RWPE2 (cell line): ENCODE results near the gene SMYD3.

ENCODE experiments used
- ATAC-seq: fragments of 200-7000 bp; cut with Tn5 transposase; 3 replicates; pipeline ENCODE4 v1.9.1; 2021; ENCODE audit warnings: low read depth
- DNase-seq: peaks from one replicate; pipeline ENCODE4 v3.0.0-alpha.2; 2020; ENCODE audit warnings: low spot score
- H3K27ac ChIP-seq: fragments of 450-650 bp; 2 replicates; pipeline ENCODE4 v1.5.1; 2017; ENCODE audit warnings: mild to moderate bottlenecking; ENCODE audit not compliant: poor library complexity, severe bottlenecking
- H3K27me3 ChIP-seq: fragments of 250-450 bp; sonication (Bioruptor Pico); 2 replicates; pipeline ENCODE4 v1.5.1; 2021; ENCODE audit warnings: mild to moderate bottlenecking, moderate library complexity; ENCODE audit not compliant: insufficient read depth, poor library complexity, severe bottlenecking
- H3K36me3 ChIP-seq: fragments of 250-450 bp; sonication (Bioruptor Pico); 2 replicates; pipeline ENCODE4 v1.5.1; 2020; ENCODE audit warnings: low read depth, mild to moderate bottlenecking, moderate library complexity
- H3K4me1 ChIP-seq: fragments of 250-450 bp; sonication (Bioruptor Pico); 2 replicates; pipeline ENCODE4 v1.5.1; 2021; ENCODE audit warnings: mild to moderate bottlenecking, moderate library complexity; ENCODE audit not compliant: insufficient read depth, poor library complexity, severe bottlenecking
- H3K4me3 ChIP-seq: fragments of 250-450 bp; sonication (Bioruptor Pico); 2 replicates; pipeline ENCODE4 v1.5.1; 2021; ENCODE audit warnings: mild to moderate bottlenecking, moderate library complexity; ENCODE audit not compliant: severe bottlenecking
- H3K9me3 ChIP-seq: fragments of 250-450 bp; sonication (Bioruptor Pico); 2 replicates; pipeline ENCODE4 v1.5.1; 2021; ENCODE audit warnings: mild to moderate bottlenecking, moderate library complexity; ENCODE audit not compliant: severe bottlenecking
- TF ChIP-seq, protein P1 (sequence below): fragments of 450-650 bp; IDR thresholded peaks from one replicate; pipeline ENCODE4 v1.5.1; 2017; ENCODE audit warnings: mild to moderate bottlenecking, moderate library complexity; ENCODE audit not compliant: poor library complexity, severe bottlenecking

SMYD3 gene

DNA sequence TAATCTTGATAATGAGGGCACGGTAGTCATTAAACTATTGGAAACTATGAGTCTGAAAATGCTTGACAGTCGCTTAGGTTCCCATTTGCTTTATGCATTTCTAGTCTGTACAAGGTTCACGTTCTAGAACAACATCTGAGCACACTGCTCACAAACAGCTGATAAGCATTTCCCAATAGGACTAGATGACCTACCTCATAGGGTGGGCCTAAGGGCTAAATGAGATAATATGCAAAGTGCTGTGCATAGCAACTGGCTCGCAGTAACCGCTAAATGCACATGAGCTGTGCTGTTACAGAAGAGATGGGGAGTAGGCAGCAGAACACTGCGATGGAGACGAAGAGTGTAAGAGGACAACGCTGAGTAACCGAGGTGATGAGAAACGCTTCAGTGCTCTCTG, 628.0 kb downstream of the SMYD3 start:
- ATAC-seq (no peak), DNase-seq (no peak)
- Histone ChIP-seq H3K36me3 (no peaks in the 10 kb centered on the region), H3K9me3 (no peaks in the 10 kb centered on the region), H3K27me3 (no peaks in the 10 kb centered on the region), H3K27ac (no peak overlapping the region), H3K4me3 (no peak overlapping the region), H3K4me1 (peaks cover 10% of the 10 kb centered on the region)
- TF ChIP-seq, protein P1, sequence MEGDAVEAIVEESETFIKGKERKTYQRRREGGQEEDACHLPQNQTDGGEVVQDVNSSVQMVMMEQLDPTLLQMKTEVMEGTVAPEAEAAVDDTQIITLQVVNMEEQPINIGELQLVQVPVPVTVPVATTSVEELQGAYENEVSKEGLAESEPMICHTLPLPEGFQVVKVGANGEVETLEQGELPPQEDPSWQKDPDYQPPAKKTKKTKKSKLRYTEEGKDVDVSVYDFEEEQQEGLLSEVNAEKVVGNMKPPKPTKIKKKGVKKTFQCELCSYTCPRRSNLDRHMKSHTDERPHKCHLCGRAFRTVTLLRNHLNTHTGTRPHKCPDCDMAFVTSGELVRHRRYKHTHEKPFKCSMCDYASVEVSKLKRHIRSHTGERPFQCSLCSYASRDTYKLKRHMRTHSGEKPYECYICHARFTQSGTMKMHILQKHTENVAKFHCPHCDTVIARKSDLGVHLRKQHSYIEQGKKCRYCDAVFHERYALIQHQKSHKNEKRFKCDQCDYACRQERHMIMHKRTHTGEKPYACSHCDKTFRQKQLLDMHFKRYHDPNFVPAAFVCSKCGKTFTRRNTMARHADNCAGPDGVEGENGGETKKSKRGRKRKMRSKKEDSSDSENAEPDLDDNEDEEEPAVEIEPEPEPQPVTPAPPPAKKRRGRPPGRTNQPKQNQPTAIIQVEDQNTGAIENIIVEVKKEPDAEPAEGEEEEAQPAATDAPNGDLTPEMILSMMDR, result no peak

DNA sequence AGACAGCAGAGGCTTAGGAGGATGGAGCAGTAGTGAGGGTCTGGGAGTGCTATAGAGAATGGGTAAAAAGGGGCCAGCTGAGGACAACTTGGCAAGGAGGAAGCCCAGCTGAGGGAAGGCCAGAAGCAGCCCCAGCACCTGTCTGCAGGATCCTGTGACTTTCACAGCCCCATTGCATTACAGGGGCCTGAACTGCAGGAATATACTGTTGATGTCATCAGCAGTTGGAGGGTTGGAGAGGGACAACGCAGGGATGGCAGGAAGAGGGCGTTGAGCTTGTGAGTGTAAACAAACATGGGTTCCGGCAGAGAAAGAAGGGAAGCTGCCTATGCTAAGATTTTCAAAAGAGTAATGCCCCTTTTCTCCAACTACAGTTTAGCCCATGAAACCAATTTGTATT, 628.5 kb downstream of the SMYD3 start:
- Histone ChIP-seq H3K27me3 (no peaks in the 10 kb centered on the region), H3K4me3 (no peak overlapping the region), H3K36me3 (no peaks in the 10 kb centered on the region), H3K27ac (no peak overlapping the region), H3K4me1 (peaks cover 10% of the 10 kb centered on the region), H3K9me3 (no peaks in the 10 kb centered on the region)
- TF ChIP-seq, protein P1, result no peak
- DNase-seq, result no peak
- no peak for ATAC-seq

DNA sequence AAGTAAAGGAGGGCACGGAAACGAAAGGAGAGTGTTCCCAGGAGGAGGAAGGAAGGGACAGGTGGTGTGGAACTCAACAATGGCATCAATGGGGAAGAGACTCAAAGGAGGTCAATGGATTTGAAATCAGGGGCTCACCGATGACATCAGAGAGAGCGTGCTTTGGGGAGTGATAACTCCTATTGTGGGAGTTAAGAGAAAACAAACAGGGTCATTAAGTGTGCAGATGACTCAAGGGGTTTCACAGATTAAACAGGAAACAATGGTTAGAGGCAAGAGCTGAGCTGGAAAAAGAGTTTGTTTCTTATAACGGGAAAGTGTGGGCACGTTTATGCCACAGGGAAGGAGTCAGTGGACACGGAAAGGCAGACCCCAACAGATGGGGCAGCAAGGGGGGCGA, 629.1 kb downstream of the SMYD3 start:
- TF ChIP-seq, protein P1, result no peak
- ATAC-seq (no peak), DNase-seq (no peak)
- peaks cover 10% of the 10 kb centered on the region for H3K4me1 ChIP-seq
- H3K27me3 ChIP-seq, result no peaks in the 10 kb centered on the region
- H3K9me3 ChIP-seq, result no peaks in the 10 kb centered on the region
- H3K36me3 ChIP-seq, result no peaks in the 10 kb centered on the region
- H3K27ac ChIP-seq, result no peak overlapping the region
- no peak overlapping the region for H3K4me3 ChIP-seq

- no peak overlapping the region for H3K4me3 ChIP-seq
- ATAC-seq (no peak), DNase-seq (no peak)
- TF ChIP-seq, protein P1, result no peak
- H3K9me3 ChIP-seq, result no peaks in the 10 kb centered on the region
- no peak overlapping the region for H3K27ac ChIP-seq
- H3K27me3 ChIP-seq, result no peaks in the 10 kb centered on the region
- no peaks in the 10 kb centered on the region for H3K36me3 ChIP-seq
- peaks cover 10% of the 10 kb centered on the region for H3K4me1 ChIP-seq
Observed at GRCh38 chr1:245876586-245876985, 630.5 kb downstream of the SMYD3 start.

DNA sequence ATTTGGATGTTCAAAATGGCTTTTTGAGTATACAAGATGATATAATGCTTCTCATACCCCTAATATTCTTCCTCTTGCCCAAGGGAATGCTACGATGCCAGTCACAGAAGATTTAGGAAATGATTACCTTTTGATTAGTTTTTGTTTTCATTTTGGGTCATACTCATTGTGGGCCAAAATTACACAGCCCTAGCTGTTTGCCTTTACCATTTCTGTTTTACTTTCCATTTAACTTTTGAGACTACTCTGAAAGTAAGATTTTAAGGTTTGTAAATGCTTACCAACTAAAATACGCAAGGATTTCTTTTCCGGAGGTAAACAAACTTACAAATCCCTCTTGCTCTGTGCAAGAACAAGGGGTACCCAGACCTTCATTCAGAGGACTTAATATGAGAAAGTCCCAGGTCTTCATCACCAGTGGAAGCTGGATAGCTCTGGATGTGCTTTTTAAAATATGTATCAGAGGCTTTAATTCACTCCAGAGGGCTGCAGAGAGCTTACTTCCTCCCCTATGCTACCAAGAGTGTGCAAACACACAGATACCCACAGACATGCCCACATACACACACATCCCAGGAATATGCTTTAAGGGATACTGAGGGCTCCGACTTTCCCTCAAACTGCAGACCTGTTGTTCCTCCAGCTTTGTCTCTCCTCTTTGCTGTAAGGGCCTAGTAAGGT, 631.4 kb downstream of the SMYD3 start:
- TF ChIP-seq, protein P1, result no peak
- peak overlapping the region; percentile 41 for H3K27ac ChIP-seq
- H3K36me3 ChIP-seq, result no peaks in the 10 kb centered on the region
- ATAC-seq, result no peak
- no peak for DNase-seq
- no peaks in the 10 kb centered on the region for H3K27me3 ChIP-seq
- no peak overlapping the region for H3K4me3 ChIP-seq
- no peaks in the 10 kb centered on the region for H3K9me3 ChIP-seq
- H3K4me1 ChIP-seq, result peaks cover 10% of the 10 kb centered on the region
